Cardiac septum (tissue), 1 donor: Measurements from ENCODE around the gene VAX1. TPM values are rescaled to one million over a fixed set of nuclear protein-coding genes. Genes with fewer than 3 reads are reported as not detected.
"Not testable (repeated sequence)": the region's sequence is repeated elsewhere in the genome, so short reads cannot be mapped to it uniquely, and the experiment has no call there.

Experiments used
- DNase-seq: peaks from one replicate; pipeline ENCODE4 v3.0.0-alpha.2; 2020; ENCODE audit warnings: low spot score
- intact Hi-C: fragments of 100-400 bp; cut with DNase I; formaldehyde crosslinking; loops from one replicate; pipeline ENCODE4 v1.14.0; 2022
- total RNA-seq: library from RNA; stranded (reverse); fragmentation: NEBNext Ultra II Directional; extraction: Animal tissue kit (Norgen Biotek cat#: 25700); gene quantifications from one replicate; pipeline ENCODE4 v1.2.1, GENCODE V29; 2021
- donor health status: DM: no; HTN: no; CAD: no.

Gene VAX1
- total RNA-seq, 1 donor from 2014 or later: not detected

DNA sequence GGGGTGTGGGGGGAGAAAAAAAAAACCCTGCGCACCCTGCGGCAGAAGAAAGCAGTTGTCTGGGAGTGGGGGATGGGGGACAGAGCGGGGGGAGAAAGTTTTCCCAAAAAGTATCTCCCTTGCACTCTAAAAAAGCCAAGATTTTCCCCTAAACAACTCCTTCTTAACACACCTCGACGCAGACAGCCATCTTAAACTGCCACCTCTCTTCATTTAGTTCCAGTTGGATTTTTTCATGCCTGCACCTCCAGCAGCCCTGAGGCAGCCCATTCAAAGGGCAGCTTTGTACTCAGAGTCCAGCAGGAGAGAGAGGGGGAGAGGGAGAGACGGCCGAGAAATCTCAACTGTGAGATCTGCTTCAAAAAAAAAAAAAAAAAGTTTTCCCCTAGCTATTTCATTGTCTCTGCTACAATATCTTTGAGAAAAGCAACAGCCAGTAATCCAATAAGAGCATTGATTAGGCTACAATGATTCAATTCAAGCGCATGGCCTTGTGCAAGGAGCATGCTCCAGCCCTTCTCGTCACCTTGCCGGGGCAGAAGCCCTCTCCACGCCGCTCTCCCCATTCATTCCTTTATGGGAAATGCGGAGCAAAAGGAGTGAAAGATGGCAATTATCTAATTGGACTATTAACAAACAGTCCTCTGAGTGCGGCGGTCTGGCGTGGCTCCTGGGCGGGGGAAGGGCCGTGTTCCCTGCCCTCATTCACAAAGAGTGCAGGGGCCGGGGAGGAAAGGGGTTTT, 939 bp upstream of the VAX1 start:
- no peak for DNase-seq
- intact Hi-C loops: no loop called here

DNA sequence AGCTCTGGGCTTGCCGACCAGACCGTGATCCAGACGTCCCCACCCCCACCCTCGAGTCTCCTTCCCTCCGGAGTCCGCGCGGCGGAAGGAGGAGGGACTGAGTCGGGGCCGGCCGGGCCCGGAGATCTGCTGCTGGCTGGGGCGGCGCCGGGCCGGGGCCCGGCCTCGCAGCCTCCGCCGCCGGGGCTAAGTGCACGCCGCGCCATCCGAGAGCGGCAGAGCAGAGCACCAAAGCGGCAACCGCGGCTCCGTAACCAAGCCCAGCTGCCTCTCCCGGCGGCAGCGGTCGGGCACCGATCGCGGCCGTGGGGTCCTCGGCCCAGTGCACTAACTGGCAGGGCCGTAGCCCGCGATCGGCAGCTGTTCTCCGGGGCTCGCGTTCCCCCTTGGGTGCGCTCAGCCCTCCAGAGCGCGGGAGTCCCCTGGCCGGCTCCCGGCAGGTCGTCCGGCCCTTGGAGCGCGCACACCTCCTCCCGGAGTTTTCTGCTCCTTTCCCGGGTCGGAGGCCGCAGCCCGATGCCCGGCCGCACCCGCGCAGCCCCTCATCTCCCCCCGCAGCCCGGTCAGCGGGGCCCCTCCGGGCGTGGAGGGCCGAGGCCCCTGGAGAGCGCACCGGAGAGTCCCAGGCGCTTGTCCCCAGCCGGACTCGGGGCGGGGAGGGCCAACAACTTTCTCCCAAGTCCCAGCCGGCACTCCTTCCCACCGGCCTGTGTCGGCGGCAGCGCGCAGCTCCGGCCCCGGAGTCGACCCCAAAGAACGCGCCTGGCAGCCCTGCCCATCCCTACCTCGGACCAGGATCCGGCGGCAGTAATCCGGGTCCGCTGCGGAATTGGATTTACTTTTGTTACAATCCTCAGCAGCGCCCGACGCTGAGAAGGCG, 799 bp downstream of the VAX1 start:
- intact Hi-C loops: no loop called here
- no peak for DNase-seq

DNA sequence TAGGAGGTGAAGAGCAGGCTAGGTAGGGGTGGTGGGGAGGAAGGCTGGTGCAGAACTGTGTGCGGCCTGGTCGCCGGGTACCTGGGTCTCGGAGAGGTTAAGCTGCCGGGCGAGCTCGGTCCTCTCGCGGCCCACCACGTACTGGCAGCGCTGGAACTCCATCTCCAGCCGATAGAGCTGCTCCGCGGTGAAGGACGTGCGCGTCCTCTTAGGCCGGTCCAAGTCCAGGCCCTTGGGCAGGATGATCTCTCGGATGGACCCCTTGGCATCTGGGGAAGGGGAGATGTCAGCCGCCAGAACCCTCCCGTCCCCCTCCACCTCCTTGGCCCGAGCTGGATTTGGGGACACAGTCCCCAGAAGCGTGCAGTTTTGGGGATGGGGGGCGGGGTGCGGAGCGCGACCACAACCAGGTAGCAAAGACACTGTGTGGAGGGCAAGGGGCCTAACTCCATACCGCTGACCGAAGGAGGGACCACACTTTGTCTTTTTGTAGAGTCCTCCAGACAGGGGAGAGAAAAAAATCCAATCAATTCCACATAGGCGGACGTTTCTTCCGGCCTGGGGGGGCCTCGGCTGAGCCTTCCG, 1.6 kb downstream of the VAX1 start:
- DNase-seq: no peak
- intact Hi-C loops: no loop called here

DNA sequence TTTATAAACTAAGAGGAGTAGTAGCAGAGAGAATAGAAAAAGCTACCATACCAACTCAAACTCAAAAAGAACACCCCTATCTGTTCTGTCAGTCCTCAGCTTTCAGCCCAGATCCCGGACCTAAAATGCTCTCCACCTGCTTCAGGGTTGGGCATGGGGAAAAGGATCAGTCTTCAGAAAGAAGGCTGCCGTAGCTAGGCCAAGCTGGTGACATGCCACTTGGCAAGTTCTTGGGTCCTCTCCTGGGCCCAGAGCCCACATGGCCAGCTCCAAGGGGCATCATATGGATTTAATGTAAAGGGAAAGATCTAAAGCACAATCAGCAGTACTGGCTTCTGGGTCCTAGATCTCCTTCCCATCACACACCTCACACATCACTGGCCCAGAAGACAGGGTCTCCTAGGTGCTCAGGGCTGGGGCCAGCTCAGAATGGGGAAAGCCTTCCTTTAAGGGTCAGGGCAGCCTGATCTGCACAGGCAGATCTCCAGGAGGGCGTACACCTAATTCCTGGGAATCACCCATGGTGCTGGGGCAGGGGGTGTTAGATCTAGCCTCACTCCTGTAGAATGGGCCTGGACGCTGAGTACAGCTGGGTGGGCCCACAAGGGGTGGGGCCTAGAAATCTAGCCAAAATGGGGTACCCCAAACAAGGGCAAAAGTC, 2.5 kb downstream of the VAX1 start:
- no peak for DNase-seq
- intact Hi-C loops: no loop called here

DNA sequence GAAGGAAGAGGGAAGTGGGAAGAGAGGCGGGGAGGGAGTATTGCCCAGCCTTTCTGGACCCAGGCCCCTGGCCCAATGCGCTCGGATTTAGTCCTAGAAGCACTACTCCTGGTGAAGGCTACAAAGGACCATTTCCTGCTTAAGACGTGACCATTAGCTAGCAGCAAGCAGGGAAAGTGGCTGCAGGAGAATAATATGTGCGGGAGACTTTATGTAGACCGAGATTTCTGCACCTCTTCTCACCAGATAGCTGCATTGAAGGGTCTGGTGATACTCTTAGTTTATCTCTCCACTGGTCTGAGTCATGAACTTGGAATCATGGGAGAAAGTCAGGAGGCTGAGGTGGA, 3.1 kb downstream of the VAX1 start:
- intact Hi-C loops: no loop called here

DNA sequence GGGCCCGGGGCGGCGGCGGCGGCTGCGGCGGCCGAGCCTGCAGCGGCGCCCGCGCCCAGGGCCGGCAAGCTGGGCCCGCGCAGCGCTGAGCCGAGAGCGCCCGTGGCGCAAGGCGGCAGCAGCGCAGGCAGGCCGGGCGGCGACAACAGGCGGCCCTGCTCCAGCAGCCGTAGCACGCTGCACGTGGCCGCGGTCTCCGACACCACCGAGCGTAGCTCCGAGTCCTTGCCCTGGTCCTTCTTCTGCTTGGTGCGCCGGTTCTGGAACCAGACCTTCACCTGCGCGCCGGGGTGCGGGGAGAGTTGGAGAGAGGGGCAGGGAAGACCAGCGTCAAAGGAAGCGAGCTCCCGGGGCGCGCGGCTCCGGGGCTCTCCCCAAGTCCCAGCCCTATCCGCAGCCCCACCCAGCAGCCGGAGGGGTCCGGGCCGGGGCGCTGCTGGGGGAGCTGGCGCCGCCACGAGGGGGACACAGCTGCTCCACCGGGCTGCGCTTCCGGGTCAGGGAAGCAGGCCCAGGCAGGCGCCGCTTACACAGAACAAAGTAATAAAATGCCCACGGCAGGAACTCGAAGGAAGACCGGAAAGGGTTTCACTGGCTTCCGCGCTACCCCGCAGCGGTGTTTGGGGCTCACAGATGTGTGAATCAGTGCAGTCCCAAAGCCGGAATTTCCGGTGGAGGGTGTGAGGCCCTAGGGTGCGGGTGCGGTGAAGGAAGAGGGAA, 3.6 kb downstream of the VAX1 start:
- DNase-seq: no peak
- intact Hi-C loops: no loop called here

More for the DNA sequence above, 3.1 kb downstream of the VAX1 start:
- no peak for DNase-seq

DNA sequence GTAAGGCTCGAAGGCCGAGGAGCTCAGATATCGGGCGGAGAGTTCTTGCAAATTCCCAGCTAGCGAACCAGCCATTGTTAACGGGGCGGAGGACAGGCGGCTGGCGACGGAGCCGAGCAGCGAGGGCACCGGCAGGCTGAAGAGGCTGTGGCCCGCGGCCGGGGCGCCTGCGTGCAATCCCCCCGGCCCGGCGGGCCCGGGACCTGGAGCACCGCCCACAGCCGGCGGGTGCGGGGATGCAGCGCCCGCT, 4.1 kb downstream of the VAX1 start:
- DNase-seq: no peak
- intact Hi-C loops: no loop called here

DNA sequence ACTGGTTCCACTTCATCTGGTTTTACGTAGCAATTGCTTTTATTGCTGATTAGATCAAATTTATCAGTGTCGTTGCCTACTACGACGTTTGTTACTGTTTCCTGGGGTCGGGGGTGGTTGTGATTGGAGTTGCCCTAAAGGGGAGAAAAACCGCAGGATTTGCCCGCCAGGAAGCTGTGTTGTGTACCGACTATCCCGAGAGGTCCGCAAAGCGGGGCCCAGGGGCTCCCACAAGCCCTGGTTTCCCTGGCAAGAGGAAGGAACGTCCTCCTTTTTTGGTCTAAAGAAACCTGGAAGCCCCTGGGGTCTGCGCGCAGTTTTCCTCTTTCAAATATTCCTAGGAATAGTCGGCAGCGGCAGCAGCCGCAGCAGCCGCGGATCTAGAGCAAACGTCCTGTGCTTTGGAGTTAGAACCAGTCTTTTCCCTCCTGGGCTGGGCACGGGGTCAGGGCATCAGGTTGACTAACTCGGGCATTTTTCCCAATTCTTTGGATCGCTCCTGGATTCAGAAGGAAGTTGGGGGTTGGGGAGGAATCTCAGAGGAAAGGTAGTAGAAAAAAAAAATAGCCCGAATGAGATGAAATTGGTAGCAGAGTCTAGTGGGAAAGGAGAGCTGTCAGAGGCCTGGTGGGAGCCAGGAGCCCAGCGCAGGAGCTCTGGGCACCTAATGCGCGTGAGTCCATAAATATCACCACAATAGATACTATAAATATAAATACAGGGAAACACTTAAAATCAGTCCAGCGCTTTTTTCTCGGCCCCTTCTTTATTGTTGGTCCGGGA, 4.6 kb downstream of the VAX1 start:
- intact Hi-C loops: no loop called here
- DNase-seq: no peak

DNA sequence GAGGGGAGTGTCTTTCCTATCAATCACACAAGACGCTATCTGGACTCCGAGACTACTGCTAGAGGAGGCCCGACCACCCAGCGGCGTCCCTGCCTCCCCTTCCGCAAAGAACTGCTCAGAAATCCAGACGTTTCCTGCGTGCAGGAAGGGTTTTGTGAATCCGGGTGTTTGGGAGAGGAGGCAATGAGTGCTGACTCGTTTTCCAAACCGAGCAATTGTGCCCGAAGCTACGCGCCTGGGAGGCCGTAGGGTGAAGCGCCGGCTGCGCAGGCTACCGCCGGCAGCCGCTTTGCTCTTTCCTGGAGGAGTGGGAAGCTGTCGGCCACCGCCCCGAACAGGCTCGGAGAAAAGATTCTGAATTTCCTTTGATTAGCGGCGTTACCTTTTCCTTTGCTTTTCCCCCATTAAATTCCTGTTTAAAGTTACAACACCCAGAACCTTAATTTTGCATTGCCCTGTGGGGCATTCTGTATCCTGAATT, 5.3 kb downstream of the VAX1 start:
- no peak for DNase-seq
- intact Hi-C loops: no loop called here

DNA sequence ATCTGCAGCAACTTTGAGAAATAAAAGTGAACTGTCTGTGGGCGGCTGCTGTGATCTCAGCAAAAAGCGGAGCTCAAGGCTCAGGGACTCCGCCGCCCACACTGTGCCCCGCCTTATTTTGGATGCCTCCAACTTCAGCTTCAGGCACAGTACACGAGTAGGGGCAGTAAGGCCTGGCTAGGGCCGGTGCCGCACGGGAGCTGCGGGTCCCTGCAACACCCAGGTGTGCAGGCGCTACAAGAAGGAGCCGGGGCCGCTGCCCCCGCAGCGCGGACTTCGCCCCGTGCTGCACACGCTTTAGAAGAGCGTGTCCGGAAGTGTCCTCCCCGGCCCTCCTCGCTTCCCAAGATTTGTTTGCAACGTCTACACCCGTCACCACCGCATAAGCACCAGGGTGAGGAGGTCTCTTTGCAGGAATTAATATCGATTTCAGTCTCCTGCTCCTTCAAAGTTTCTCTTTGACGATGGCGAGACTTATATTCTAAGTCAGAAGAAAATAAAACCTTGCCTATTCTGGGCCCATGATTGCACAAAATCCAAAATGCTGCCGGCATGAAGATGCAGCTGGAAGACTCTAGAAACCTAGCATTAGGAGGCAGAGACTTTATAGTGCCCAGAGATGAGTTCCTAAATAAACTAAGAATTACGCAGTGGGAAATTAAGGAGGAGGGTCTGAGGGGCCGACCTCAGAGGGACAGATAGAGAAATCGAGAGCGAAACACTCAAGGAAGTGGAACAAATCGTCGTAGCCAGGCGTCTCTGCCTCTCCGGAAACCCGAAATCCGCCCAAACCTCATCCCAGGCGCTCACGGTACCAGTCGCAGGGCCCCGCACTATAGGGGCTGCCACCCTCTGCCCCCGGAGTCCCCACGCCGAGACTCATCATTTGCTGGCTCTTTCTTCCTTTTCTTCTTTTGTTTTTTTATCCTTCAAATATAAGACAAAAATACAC, 6.4 kb downstream of the VAX1 start:
- no peak for DNase-seq
- intact Hi-C loops: no loop called here

DNA sequence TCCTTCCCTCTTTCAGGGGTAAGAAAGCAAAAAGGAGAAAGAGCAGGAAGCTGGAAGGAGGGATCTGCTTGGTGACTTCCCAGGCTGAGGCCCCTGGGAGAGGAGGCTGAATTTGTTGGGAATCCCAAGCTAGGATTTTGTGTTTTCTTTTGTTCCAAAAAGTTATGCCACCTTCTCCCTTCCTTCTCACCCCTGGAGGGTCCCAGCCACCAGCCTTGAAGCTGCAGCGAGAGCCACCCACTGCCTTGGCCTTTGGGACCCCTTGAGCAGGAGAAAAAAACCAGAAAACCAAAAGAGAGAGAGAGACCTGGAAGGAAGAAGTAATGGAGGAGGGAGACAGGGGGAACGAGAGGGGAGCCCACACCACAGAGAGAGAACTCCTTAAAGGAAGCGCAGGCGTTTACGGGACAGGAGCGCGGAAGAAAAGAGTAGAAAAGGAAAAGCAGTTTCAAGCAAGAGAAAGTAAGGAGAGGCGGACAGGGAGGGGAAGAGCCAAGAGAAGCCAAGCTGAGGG, 7.2 kb downstream of the VAX1 start:
- no peak for DNase-seq
- intact Hi-C loops: no loop called here

DNA sequence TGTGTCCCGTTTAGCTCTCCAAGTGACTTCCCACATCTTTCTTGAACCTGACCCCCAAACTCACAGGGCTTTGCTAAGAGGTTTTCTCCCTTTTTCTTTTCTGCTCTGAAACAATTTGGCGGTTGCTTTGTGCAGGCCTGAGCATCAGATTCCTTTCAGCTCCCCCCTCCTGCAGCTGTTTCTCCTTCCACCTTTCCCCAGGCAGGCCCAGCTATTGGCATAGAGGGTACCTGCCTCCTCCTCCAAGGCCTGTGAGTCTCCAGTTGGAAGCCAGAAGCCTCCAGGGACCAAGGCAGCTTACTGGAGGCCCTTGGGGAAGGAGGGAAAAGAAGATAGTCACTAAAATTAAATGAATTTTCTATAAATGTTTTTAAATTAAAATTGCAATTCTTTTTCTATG, 7.7 kb downstream of the VAX1 start:
- DNase-seq: no peak
- intact Hi-C loops: no loop called here

DNA sequence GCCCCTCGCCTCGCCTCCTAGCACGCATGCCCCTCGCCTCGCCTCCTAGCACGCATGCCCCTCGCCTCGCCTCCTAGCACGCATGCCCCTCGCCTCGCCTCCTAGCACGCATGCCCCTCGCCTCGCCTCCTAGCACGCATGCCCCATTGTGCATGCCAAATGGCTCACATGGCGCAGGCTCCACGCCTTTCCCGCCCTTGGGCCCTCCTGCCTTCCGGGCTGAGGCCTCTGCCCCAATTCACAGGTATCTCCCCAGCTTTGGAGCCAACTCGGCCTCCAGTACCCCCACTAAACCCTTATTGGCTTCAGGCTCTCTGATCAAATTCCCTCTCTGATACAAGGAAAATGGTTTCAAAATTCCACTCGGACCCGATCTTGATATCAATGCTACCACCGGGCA, 11.4 kb downstream of the VAX1 start:
- intact Hi-C loops, DNase-seq: not testable (repeated sequence)

DNA sequence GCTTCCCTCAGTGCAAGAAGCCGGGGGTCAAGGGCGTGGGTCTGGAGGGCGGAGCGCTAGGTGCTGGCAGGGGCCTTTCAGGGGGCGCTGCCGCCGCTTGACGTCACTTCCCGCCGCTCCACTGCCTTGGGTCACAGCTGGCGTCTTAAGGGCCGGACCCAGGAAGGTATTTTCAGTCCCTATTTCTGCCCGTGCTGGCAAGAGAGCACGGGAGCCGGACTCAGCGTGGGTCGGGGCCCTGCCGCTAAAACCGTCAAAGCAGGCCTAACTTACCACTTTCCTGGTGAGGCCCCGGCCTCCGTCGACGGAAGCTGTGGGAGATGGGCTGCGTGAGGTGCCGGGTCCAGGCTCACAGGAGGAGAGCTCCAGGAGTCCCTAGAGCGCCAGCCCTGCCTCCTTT, 12.0 kb downstream of the VAX1 start:
- intact Hi-C loops: no loop called here
- DNase-seq: no peak

DNA sequence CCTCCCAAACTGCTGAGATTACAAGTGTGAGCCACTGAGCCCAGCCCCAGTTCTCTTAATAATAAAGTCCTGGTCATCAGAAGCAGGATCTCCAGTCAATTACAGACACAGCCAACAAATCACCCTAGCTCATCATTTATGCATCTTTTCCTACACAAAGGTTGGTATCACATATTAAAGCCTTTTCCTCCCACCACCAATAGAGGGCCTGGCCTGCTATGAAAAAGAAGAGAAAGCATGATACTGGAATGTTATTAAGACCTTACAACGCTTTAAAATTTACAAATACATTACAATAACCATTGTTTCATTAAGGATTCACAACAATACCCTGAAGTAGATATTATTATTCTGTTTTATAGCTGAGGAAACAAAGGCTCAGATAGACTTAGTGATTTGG, 25.9 kb downstream of the VAX1 start:
- intact Hi-C loops: no loop called here
- no peak for DNase-seq

DNA sequence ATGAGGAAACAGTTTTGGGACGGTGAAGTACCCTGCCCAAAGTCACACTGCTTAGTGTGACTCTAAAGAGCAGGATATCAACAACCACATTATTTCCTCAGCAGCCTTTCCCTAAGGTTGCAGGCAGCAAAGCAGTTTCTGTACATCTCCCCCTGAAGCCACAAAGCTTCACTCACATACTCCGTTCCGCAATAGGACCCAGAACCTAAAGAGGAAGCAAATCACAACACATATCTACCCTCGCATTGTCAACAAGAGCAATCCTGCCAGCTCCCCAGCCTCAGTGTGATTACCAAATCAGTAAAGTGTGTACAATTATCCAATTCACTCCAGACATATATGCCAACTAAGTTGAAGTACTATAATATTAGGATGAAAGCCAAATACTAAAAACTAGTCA, 30.8 kb downstream of the VAX1 start:
- intact Hi-C loops: no loop called here
- DNase-seq: no peak

DNA sequence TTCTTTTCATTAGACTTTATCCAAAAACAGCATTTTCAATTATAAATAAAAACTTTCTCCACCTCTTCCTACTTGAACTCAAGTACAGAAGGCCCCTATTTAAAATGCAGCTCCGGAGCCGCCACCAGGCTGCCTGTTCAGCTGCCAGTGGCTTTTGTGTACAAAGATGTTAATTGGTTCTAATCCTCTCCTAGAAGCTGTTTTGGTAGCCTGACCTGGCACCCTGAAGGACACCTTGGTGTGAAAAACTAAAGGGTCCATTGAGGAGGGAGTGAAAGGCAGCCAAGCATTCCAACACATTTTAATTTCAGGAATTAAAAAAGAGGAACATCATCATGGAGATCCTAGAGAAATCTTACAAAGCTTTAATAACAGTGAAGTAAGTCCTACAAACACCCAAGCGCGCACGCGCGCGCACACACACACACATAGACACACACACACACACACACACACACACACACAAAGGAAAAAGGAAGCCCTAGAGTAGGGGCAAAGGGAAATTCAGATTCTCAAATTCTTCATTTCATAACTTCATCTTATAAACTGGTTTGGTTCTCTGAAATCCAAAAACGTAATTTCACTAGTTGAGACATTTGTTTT, 41.4 kb downstream of the VAX1 start:
- no peak for DNase-seq

More for the DNA sequence above, 41.4 kb downstream of the VAX1 start:
- intact Hi-C loops: no loop called here
